IgD-negative memory B cell (primary cell): ENCODE measurements around the gene ZDHHC7. TPM values are rescaled to one million over a fixed set of nuclear protein-coding genes. Genes with fewer than 3 reads are reported as not detected.

Experiments
- H3K27ac Mint-ChIP-seq, 3 donors: one replicate each; pipeline ENCODE4 v1.8.0; 2020 to 2022; ENCODE audit warnings: mild to moderate bottlenecking in 3 of 3, mixed read lengths in 3 of 3, moderate library complexity in 1 of 3
- H3K27me3 Mint-ChIP-seq: one replicate; pipeline ENCODE4 v1.8.0; 2021; ENCODE audit warnings: mixed read lengths
- H3K36me3 Mint-ChIP-seq: one replicate; pipeline ENCODE4 v1.8.0; 2020; ENCODE audit warnings: mild to moderate bottlenecking, mixed read lengths
- H3K4me1 Mint-ChIP-seq, 3 donors: one replicate each; pipeline ENCODE4 v1.8.0; 2020 to 2022; ENCODE audit warnings: mixed read lengths in 3 of 3, mild to moderate bottlenecking in 1 of 3
- H3K4me3 Mint-ChIP-seq, 4 donors: one replicate each; pipeline ENCODE4 v1.8.0; 2020 to 2022; ENCODE audit warnings: mild to moderate bottlenecking in 4 of 4, mixed read lengths in 4 of 4, moderate library complexity in 3 of 4
- H3K9me3 Mint-ChIP-seq, 3 donors: one replicate each; pipeline ENCODE4 v1.8.0; 2020 to 2021; ENCODE audit warnings: mixed read lengths in 3 of 3, mild to moderate bottlenecking in 1 of 3
- polyA plus RNA-seq: library from polyadenylated mRNA; unstranded; fragments of 300-500 nt; fragmentation: Illumina TruSeq; gene quantifications from one replicate; pipeline ENCODE4 v1.2.3, GENCODE V29; 2021

The ZDHHC7 gene
- polyA plus RNA-seq, 1 donor from 2014 or later, result 30.8 TPM

DNA sequence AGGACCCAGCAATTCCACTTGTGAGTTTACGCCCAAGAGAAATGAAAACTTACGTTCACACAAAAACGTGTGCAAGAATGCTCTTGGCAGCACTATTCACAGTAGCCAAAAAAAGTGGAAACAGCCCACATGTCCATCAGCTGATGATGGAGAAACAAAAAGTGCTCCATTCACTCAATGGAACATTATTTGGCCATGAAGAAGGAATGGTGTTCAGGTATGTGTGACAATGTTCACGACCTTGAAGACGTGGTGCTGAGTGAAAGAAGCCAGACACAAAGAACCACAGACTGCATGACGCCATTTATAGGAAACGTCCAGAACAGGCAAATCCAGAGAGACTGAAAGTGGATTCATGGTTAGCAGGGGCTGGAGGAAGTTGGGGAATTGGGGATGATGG, 84.9 kb downstream of the ZDHHC7 start:
- Mint-ChIP-seq H3K36me3 (peaks cover 2% of the 10 kb centered on the region), H3K4me3 (no peak overlapping the region), H3K27ac (no peak overlapping the region), H3K9me3 (no peaks in the 10 kb centered on the region), H3K27me3 (peaks cover 5% of the 10 kb centered on the region), H3K4me1 (no peaks in the 10 kb centered on the region)

DNA sequence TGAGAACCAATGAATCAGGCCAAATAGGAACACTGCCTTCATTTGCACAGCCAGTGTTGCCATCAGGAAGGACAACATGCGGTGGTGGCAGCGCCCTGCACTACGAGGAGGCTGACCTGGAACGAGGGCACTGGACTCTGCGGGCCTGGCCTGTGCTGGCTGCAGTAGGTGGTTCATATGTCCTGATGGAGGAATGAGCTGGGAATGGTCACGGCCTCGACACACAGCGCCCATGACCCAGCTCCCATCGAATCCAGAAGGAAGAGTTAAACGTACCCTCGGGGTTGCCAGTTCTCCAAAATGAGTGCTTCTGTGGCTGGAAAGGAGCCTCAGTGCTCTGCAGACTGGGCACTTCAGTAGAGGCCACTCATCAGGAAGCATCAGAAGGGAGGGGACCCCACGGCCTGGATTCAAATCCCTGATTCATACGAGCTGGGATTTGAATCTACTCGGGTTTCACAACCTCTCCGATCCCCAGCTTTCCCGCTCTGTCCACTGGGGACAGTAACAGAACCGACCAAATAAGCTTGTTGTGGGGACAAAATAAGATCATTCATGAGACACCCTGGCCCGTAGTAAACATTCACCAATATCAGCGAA, 85.5 kb downstream of the ZDHHC7 start:
- Mint-ChIP-seq H3K9me3 (no peaks in the 10 kb centered on the region), H3K4me3 (no peak overlapping the region), H3K27me3 (peaks cover 6% of the 10 kb centered on the region), H3K4me1 (no peaks in the 10 kb centered on the region), H3K27ac (no peak overlapping the region), H3K36me3 (peaks cover 2% of the 10 kb centered on the region)

DNA sequence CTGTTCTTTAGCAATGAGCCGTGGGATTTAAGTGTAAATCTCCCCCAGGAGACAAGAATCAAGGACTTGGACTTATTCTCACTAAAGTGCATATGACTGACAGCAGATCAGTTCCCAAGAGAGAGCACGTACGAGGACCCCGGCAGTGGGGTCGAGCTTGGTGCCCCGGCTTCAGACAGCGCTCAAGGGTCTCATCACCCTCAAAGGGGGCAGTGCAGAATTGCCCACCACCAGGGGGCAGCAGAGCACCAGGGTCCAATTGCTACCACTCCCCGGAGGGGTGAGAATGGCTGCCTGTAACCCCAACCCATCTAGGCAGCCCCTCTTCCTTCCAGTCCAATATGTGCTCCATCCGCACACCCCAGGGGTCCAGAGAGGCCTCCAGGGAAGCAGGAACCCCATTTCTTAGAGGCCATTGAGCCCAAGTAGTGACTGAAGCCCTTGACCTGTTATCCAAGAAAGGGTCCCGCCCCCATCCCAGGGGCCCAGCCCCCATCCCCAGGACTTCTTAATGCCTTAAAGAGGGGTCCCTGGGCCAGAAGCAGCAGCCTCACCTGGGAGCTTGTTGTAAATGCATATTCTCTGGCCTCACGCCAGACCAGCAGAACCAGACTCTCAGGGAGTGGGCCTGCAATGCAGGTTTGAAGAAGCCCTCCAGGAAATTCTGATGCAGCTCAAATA, 86.1 kb downstream of the ZDHHC7 start:
- no peak overlapping the region for H3K4me3 Mint-ChIP-seq
- H3K36me3 Mint-ChIP-seq, result peaks cover 2% of the 10 kb centered on the region
- H3K9me3 Mint-ChIP-seq, result peaks cover 0 to 3% (median 0%) of the 10 kb centered on the region in 3 donors
- H3K4me1 Mint-ChIP-seq, result no peaks in the 10 kb centered on the region
- H3K27me3 Mint-ChIP-seq, result peaks cover 12% of the 10 kb centered on the region
- no peak overlapping the region for H3K27ac Mint-ChIP-seq

DNA sequence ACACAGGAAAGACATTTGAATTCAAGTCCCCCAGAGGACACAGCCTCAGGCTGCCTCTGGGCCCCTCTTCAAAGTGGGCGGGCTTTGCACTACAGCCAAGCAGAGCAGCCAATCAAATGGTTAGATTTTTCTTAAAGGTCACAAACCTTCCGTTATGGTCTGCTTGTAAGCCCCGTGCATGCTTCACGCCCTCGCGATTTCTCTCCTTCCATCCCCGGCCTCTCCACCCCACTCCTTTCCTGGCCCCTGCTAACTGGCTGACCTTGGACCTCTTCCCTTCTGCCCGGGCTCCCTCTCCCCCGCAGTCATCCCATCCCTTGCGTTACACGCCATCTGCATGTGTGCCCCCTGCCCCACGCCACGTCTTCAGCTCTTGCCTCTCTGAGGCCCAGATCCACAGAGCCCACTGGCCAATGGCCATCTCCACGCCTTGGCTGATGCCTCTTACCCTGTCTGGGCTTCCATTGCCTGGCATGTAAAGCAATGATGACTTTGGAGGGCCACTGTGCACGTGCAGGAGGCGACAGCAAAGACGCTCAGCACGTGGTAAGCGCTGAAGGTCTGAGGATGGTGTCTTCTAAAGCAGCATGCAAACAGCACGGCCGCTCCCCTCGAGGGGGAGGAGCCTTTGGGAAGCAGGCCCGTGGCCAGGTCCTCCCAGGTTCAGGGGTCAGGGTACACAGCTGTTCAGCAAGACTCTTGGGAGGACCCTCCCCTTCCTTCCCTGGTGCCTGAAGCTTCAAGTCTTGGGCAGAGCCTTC, 86.8 kb downstream of the ZDHHC7 start:
- Mint-ChIP-seq H3K27me3 (peaks cover 14% of the 10 kb centered on the region), H3K9me3 (peaks cover 0 to 3% (median 0%) of the 10 kb centered on the region in 3 donors), H3K36me3 (peaks cover 2% of the 10 kb centered on the region), H3K27ac (no peak overlapping the region), H3K4me1 (no peaks in the 10 kb centered on the region), H3K4me3 (peak overlapping the region in 1 of 4 donors; percentile 63)

Other genes starting within 250 kb of the ZDHHC7 start
- gene CRISPLD2, start 191.6 kb downstream of the ZDHHC7 start, polyA plus RNA-seq, result not detected
- 1.1 TPM for gene KIAA0513, start 16.3 kb upstream of the ZDHHC7 start, polyA plus RNA-seq
- not detected for gene CIBAR2, start 100.9 kb upstream of the ZDHHC7 start, polyA plus RNA-seq